Large intestine (tissue), 3 donors: Measurements from ENCODE around the gene FAH. TPM values are rescaled to one million over a fixed set of nuclear protein-coding genes. Genes with fewer than 3 reads are reported as not detected.
"Not testable (repeated sequence)": the region's sequence is repeated elsewhere in the genome, so short reads cannot be mapped to it uniquely, and the experiment has no call there.

ENCODE experiments used
- DNase-seq, 2 donors: peaks; one replicate each; pipeline versions ENCODE4 v3.0.0 to v3.0.0-alpha.2; 2013
- H3K27ac ChIP-seq: one replicate; pipeline ENCODE4 v1.5.1; 2013; ENCODE audit warnings: low read length
- H3K27me3 ChIP-seq: 2 replicates; pipeline ENCODE4 v1.6.1; 2013; ENCODE audit warnings: low read length; ENCODE audit not compliant: control insufficient read depth, insufficient read depth
- H3K36me3 ChIP-seq: 2 replicates; pipeline ENCODE4 v1.6.1; 2013; ENCODE audit warnings: low read length; ENCODE audit not compliant: control insufficient read depth, insufficient read depth
- H3K4me1 ChIP-seq: one replicate; pipeline ENCODE4 v1.6.1; 2013; ENCODE audit warnings: low read length; ENCODE audit not compliant: control insufficient read depth, insufficient read depth
- H3K4me3 ChIP-seq: one replicate; pipeline ENCODE4 v1.5.1; 2013; ENCODE audit warnings: low read length
- H3K9me3 ChIP-seq: one replicate; pipeline ENCODE4 v1.6.1; 2013; ENCODE audit warnings: mild to moderate bottlenecking, low read depth, low read length, moderate library complexity; ENCODE audit not compliant: control insufficient read depth
- WGBS: methylation state at CpG from one replicate; pipeline ENCODE4 v1.1.5; 2013; ENCODE audit warnings: low lambda C conversion rate; ENCODE audit not compliant: insufficient coverage; 5-methylcytosine and 5-hydroxymethylcytosine counted together
- polyA plus RNA-seq: library from polyadenylated mRNA; unstranded; fragments of 120-200 nt; gene quantifications from one replicate; pipeline ENCODE4 v1.2.1, GENCODE V29; 2013

Gene FAH
- polyA plus RNA-seq, 1 donor = 57.6 TPM

GRCh38 chr15:80141916-80142598 lies 10.7 kb upstream of the FAH start:
- H3K4me1 ChIP-seq = no peaks in the 10 kb centered on the region
- H3K27ac ChIP-seq = no peak overlapping the region
- no peak overlapping the region for H3K4me3 ChIP-seq
- 92% methylated on average over 4 of the region's 5 CpGs for WGBS
- peaks cover under 1% of the 10 kb centered on the region for H3K36me3 ChIP-seq
- no peaks in the 10 kb centered on the region for H3K9me3 ChIP-seq
- DNase-seq = peak in 1 of 2 donors; percentile 34
- H3K27me3 ChIP-seq = no peaks in the 10 kb centered on the region

GRCh38 chr15:80142646-80143045 lies 10.2 kb upstream of the FAH start:
- Histone ChIP-seq H3K36me3 (no peaks in the 10 kb centered on the region), H3K4me3 (no peak overlapping the region), H3K27me3 (no peaks in the 10 kb centered on the region), H3K4me1 (no peaks in the 10 kb centered on the region), H3K9me3 (no peaks in the 10 kb centered on the region), H3K27ac (no peak overlapping the region)
- DNase-seq = no peak
- no CpG with 5 or more reads among the region's 5 CpGs for WGBS

GRCh38 chr15:80151148-80151547 lies 1.7 kb upstream of the FAH start:
- H3K9me3 ChIP-seq = no peaks in the 10 kb centered on the region
- H3K4me1 ChIP-seq = peaks cover 20% of the 10 kb centered on the region
- WGBS = no CpG with 5 or more reads among the region's 6 CpGs
- DNase-seq = no peak
- H3K4me3 ChIP-seq = no peak overlapping the region
- no peaks in the 10 kb centered on the region for H3K36me3 ChIP-seq
- H3K27ac ChIP-seq = no peak overlapping the region
- H3K27me3 ChIP-seq = no peaks in the 10 kb centered on the region

GRCh38 chr15:80151576-80151975 lies 1.2 kb upstream of the FAH start:
- no peak overlapping the region for H3K4me3 ChIP-seq
- WGBS = no CpG with 5 or more reads among the region's 3 CpGs
- no peaks in the 10 kb centered on the region for H3K36me3 ChIP-seq
- no peak for DNase-seq
- H3K4me1 ChIP-seq = peaks cover 24% of the 10 kb centered on the region
- no peak overlapping the region for H3K27ac ChIP-seq
- H3K27me3 ChIP-seq = no peaks in the 10 kb centered on the region
- no peaks in the 10 kb centered on the region for H3K9me3 ChIP-seq

DNA sequence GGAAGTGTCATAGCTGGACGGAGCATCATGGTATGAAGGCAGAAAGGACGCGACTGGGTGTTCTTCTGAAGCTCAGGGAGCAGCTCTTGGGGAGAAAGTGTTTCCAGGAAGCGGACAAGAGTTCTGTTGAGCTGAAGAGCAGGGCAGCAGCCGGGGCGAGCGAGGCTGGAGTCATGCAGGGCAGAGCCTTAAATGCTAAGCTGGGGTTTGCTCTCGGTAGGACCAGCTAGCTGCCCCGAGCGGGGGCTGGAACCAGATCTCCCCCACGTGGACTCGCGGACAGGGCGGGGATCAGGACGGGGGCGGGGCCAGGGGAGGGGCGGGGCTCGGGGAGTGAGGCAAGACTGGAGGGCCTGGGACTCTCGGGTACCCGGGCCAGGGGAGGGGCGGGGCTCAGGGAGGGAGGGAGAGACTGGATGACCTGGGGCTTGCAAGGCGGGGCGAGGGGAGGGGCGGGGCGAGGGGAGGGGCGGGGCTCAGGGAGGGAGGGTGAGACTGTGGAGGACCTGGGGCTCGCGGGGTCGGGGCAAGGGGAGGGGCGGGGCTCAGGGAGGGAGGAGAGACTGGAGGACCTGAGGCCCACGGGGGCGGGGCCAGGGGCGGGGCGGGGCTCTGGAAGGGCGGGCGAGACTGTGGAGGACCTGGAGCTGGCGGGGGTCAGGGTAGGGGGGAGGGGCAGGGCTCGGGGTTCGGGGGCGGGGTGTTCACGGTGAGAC lies 461 bp upstream of the FAH start:
- Histone ChIP-seq H3K36me3 (no peaks in the 10 kb centered on the region), H3K27me3 (no peaks in the 10 kb centered on the region), H3K4me3 (peak overlapping the region; percentile 81), H3K27ac (peak overlapping the region; percentile 84), H3K4me1 (peaks cover 26% of the 10 kb centered on the region), H3K9me3 (no peaks in the 10 kb centered on the region)
- no CpG with 5 or more reads among the region's 41 CpGs for WGBS
- DNase-seq = peak; percentile 92 to 95

- no peak for DNase-seq
- peak overlapping the region; percentile 84 for H3K27ac ChIP-seq
Measured at GRCh38 chr15:80153900-80154299, 1.1 kb downstream of the FAH start.

DNA sequence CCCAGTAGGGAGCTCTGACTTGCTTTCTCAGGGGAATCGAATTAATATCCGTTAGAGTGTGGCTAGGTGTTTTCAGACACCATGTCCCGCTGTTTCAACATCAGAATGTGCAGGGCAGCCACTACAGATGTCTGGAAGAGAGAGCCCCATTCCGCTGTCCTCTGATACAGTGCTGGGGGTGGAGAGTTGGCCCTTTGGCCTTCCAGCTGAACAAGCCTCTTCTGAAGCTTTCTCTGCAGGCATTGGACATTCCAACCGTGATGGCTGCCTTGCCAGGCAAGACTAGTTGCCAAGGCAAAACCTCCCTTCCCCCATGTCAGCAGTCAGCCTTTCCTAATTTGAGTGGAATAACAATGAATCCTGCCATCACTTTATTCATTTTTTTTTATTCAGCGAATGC lies 1.5 kb downstream of the FAH start:
- Histone ChIP-seq H3K27ac (peak overlapping the region; percentile 84), H3K9me3 (no peaks in the 10 kb centered on the region), H3K27me3 (no peaks in the 10 kb centered on the region), H3K4me3 (peak overlapping the region; percentile 81), H3K4me1 (peaks cover 26% of the 10 kb centered on the region), H3K36me3 (peaks cover 11% of the 10 kb centered on the region)
- DNase-seq = peak in 1 of 2 donors; percentile 42
- WGBS = no CpG with 5 or more reads among the region's 6 CpGs

More at GRCh38 chr15:80153900-80154299, 1.1 kb downstream of the FAH start:
- H3K36me3 ChIP-seq = peaks cover 9% of the 10 kb centered on the region
- peak overlapping the region; percentile 81 for H3K4me3 ChIP-seq
- peaks cover 26% of the 10 kb centered on the region for H3K4me1 ChIP-seq
- 60% methylated on average over 1 of the region's 4 CpGs for WGBS
- H3K9me3 ChIP-seq = no peaks in the 10 kb centered on the region
- H3K27me3 ChIP-seq = no peaks in the 10 kb centered on the region

DNA sequence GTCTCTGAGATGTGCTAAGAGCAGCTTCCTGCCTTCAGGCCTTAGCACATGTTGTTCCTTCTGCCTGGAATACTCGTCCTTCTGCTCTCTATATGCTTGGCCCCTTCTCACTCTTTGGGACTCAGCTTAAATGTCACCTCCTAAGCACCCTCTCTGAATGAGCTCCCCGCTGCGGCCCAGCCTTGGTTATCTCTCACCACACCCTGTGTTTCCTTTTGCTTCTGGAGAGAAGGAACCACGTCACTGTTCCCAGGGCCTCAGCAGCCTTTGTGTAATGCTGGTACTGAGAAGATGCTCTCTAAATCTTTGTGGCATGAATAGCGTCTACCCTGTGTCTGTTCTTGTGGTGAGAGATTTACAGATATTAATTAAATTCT lies 2.2 kb downstream of the FAH start:
- peaks cover 30% of the 10 kb centered on the region for H3K4me1 ChIP-seq
- H3K36me3 ChIP-seq = peaks cover 17% of the 10 kb centered on the region
- H3K4me3 ChIP-seq = no peak overlapping the region
- no peaks in the 10 kb centered on the region for H3K27me3 ChIP-seq
- DNase-seq = no peak
- H3K27ac ChIP-seq = peak overlapping the region; percentile 84
- WGBS = 100% methylated on average over 1 of the region's 5 CpGs
- H3K9me3 ChIP-seq = no peaks in the 10 kb centered on the region

DNA sequence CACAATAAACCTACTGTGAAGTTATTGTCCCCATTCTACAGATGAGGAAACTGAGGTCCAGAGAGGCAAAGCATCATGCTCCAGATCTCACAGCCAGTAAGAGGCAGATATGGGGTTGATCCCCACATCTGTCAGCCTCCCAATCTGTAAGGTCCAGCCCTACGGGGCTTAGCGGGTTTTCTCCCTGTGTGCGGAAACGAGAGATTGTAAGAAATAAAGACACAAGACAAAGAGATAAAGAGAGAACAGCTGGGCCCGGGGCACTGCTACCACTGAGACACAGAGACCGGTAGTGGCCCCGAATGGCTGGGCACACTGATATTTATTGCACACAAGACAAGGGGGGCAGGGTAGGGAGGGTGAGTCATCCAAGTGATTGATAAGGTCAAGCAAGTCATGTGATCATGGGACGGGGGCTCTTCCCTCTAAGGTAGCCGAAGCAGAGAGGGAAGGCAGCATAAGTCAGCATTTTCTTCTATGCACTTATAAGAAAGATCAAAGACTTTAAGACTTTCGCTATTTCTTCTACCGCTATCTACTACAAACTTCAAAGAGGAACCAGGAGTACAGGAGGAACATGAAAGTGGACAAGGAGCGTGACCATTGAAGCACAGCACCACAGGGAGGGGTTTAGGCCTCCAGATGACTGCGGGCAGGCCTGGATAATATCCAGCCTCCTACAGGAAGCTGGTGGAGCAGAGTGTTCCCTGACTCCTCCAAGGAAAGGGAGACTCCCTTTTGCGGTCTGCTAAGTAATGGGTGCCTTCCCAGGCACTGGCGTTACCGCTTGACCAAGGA lies 2.8 kb downstream of the FAH start:
- Histone ChIP-seq H3K36me3 (peaks cover 21% of the 10 kb centered on the region), H3K27ac (peak overlapping the region; percentile 84), H3K4me1 (peaks cover 36% of the 10 kb centered on the region)
- not testable (repeated sequence) for H3K9me3 ChIP-seq, H3K4me3 ChIP-seq, H3K27me3 ChIP-seq
- no CpG with 5 or more reads among the region's 16 CpGs for WGBS
- peak; percentile 76 to 88 for DNase-seq

- H3K4me1 ChIP-seq = peaks cover 43% of the 10 kb centered on the region
- peaks cover 21% of the 10 kb centered on the region for H3K36me3 ChIP-seq
- H3K27me3 ChIP-seq = no peaks in the 10 kb centered on the region
- H3K9me3 ChIP-seq = no peaks in the 10 kb centered on the region
- H3K27ac ChIP-seq = peak overlapping the region; percentile 18
- H3K4me3 ChIP-seq = no peak overlapping the region
- 100% methylated on average over 3 of the region's 8 CpGs for WGBS
- no peak for DNase-seq
Measured at GRCh38 chr15:80156176-80156720, 3.4 kb downstream of the FAH start.
